GM21528 (cell line): ENCODE measurements around the gene RNF121.

Source experiments
- ATAC-seq: cut with Tn5 transposase; IDR thresholded peaks from one replicate; pipeline ENCODE4 v1.9.1; 2021; ENCODE audit warnings: mild to moderate bottlenecking, moderate library complexity; ENCODE audit not compliant: unreplicated experiment, low FRiP score

RNF121 gene

GRCh38 chr11:71979602-71980001 lies 50.8 kb downstream of the RNF121 start:
- ATAC-seq: no peak

GRCh38 chr11:71986131-71986530 lies 57.3 kb downstream of the RNF121 start:
- no peak for ATAC-seq

- ATAC-seq: no peak
Observed at GRCh38 chr11:71987521-71987920, 58.7 kb downstream of the RNF121 start.

- no peak for ATAC-seq
Observed at GRCh38 chr11:71988050-71988449, 59.2 kb downstream of the RNF121 start.

- ATAC-seq: no peak
Observed at GRCh38 chr11:71990701-71991100, 61.9 kb downstream of the RNF121 start.

GRCh38 chr11:71991494-71991893 lies 62.6 kb downstream of the RNF121 start:
- ATAC-seq: peak; percentile 51

GRCh38 chr11:71992136-71992730 lies 63.4 kb downstream of the RNF121 start:
- ATAC-seq: no peak

- no peak for ATAC-seq
Observed at GRCh38 chr11:71994786-71995185, 65.9 kb downstream of the RNF121 start.

GRCh38 chr11:71995726-71996291 lies 67.0 kb downstream of the RNF121 start:
- no peak for ATAC-seq

GRCh38 chr11:71996517-71996916 lies 67.7 kb downstream of the RNF121 start:
- no peak for ATAC-seq

GRCh38 chr11:71996946-71997345 lies 68.1 kb downstream of the RNF121 start:
- no peak for ATAC-seq

- ATAC-seq: no peak
Observed at GRCh38 chr11:71997594-71997993, 68.7 kb downstream of the RNF121 start.

GRCh38 chr11:71998061-71998460 lies 69.2 kb downstream of the RNF121 start:
- no peak for ATAC-seq

- no peak for ATAC-seq
Observed at GRCh38 chr11:71998649-71999310, 69.9 kb downstream of the RNF121 start, which contains the start of gene IL18BP. Gene IL18BP, plus strand, starts transcription at chr11:71998909. Its CDS starts 1,076 bp downstream, at chr11:71999985.

GRCh38 chr11:71999362-71999761 lies 70.5 kb downstream of the RNF121 start:
- no peak for ATAC-seq

- ATAC-seq: no peak
Observed at GRCh38 chr11:71999798-72000197, 71.0 kb downstream of the RNF121 start.

GRCh38 chr11:72000202-72000867 lies 71.5 kb downstream of the RNF121 start:
- ATAC-seq: no peak

- no peak for ATAC-seq
Observed at GRCh38 chr11:72001285-72001684, 72.4 kb downstream of the RNF121 start.

GRCh38 chr11:72001834-72002591 lies 73.2 kb downstream of the RNF121 start:
- no peak for ATAC-seq

- ATAC-seq: no peak
Observed at GRCh38 chr11:72002841-72003775, 74.3 kb downstream of the RNF121 start.
